ENCODE results near the gene GOLGA6L2.
"Not testable (repeated sequence)": the region's sequence is repeated elsewhere in the genome, so short reads cannot be mapped to it uniquely, and the experiment has no call there.

GOLGA6L2 gene

DNA sequence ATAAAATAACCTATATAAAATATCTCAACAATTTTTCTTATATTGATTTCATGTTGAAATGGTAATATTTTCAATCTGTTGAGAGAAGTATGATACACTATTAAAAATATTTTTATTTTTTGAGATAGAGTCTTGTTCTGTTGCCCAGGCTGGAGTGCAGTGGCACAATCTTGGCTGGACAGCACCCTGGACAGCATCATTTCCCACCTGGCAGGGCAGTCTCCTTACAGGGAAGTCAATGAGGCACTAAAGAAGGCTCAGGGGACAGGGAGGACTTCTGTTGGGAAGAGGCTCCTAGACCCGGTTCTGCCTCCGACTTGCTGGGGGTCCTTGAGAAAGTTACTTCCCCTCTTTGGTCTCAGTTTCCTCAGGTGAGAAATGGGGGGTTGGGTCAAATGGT, 9.4 kb downstream of the GOLGA6L2 start:
- Histone ChIP-seq H3K27ac (ENCODE audit: low read length) (no peak overlapping the region; the same call in 1 of the 2 replicates), H3K9ac (ENCODE audit: low read length) (no peak overlapping the region), H3F3A (ENCODE audit: insufficient read depth, low read length) (peaks cover 10% of the 10 kb centered on the region), H3K9me2 (replicated peaks; ENCODE audit: insufficient read depth, low read length) (no peaks in the 10 kb centered on the region), H4K20me1 (ENCODE audit: insufficient read depth, low read length) (no peaks in the 10 kb centered on the region), H2AFZ (ENCODE audit: low read length) (no peak overlapping the region), H3K4me3 (ENCODE audit: low read length) (no peak overlapping the region), H3K9me3 (replicated peaks; ENCODE audit: insufficient read depth, low read length) (no peaks in the 10 kb centered on the region), H3K4me1 (ENCODE audit: low read length) (peaks cover 11% of the 10 kb centered on the region), H3K4me2 (ENCODE audit: low read depth, low read length) (no peak overlapping the region), H3K27me3 (replicated peaks; ENCODE audit: insufficient read depth, low read length) (peaks cover 5% of the 10 kb centered on the region; the same call in 1 of the 2 replicates), H3K79me2 (ENCODE audit: low read length) (no peaks in the 10 kb centered on the region), H3K36me3 (replicated peaks; ENCODE audit: insufficient read depth, low read length) (no peaks in the 10 kb centered on the region)
- TF ChIP-seq, protein P1, sequence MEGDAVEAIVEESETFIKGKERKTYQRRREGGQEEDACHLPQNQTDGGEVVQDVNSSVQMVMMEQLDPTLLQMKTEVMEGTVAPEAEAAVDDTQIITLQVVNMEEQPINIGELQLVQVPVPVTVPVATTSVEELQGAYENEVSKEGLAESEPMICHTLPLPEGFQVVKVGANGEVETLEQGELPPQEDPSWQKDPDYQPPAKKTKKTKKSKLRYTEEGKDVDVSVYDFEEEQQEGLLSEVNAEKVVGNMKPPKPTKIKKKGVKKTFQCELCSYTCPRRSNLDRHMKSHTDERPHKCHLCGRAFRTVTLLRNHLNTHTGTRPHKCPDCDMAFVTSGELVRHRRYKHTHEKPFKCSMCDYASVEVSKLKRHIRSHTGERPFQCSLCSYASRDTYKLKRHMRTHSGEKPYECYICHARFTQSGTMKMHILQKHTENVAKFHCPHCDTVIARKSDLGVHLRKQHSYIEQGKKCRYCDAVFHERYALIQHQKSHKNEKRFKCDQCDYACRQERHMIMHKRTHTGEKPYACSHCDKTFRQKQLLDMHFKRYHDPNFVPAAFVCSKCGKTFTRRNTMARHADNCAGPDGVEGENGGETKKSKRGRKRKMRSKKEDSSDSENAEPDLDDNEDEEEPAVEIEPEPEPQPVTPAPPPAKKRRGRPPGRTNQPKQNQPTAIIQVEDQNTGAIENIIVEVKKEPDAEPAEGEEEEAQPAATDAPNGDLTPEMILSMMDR (IDR thresholded peaks at IDR 0.05; ENCODE audit: low read length): no peak
- no peak for TF ChIP-seq EZH2 (optimal IDR thresholded peaks at IDR 0.05; ENCODE audit: low read depth, low read length)
- TF ChIP-seq EZH2phosphoT487 (IDR thresholded peaks at IDR 0.05; ENCODE audit: low read length): no peak
- no peak for DNase-seq

DNA sequence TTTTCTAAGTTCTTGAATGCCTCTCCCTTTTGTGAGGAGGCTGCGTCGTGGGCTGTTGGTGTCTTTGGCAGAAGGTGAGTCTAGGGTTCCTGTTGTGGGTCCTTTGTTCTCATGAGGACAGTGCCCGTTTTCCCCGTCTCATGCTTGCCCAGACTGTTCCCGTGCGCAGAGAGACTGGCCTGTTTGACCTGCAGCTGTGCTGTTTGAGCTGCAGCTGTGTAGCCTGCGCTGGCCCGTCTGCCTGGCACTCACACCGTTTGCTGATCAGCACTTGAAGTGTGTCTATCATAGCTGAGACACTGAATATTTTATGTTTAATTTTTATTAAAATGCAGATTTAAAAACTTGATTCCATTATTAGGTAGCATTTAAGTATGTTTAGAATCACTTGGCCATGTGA, 9.9 kb downstream of the GOLGA6L2 start:
- Histone ChIP-seq H3K79me2 (ENCODE audit: low read length) (no peaks in the 10 kb centered on the region), H3K27me3 (replicated peaks; ENCODE audit: insufficient read depth, low read length) (peaks cover 5% of the 10 kb centered on the region; the same call in 1 of the 2 replicates), H3K9me3 (replicated peaks; ENCODE audit: insufficient read depth, low read length) (no peaks in the 10 kb centered on the region), H3K9me2 (replicated peaks; ENCODE audit: insufficient read depth, low read length) (no peaks in the 10 kb centered on the region), H3K36me3 (replicated peaks; ENCODE audit: insufficient read depth, low read length) (no peaks in the 10 kb centered on the region), H3K27ac (ENCODE audit: low read length) (peak overlapping the region; percentile 66; the same call in 1 of the 2 replicates), H3K4me2 (ENCODE audit: low read depth, low read length) (peak overlapping the region; percentile 86; the same call in 1 of the 2 replicates), H3K9ac (ENCODE audit: low read length) (peak overlapping the region; percentile 39; the same call in 1 of the 2 replicates), H3F3A (ENCODE audit: insufficient read depth, low read length) (peaks cover 10% of the 10 kb centered on the region), H3K4me1 (ENCODE audit: low read length) (peaks cover 11% of the 10 kb centered on the region), H4K20me1 (ENCODE audit: insufficient read depth, low read length) (no peaks in the 10 kb centered on the region), H2AFZ (ENCODE audit: low read length) (no peak overlapping the region), H3K4me3 (ENCODE audit: low read length) (no peak overlapping the region)
- TF ChIP-seq, protein P1 (IDR thresholded peaks at IDR 0.05; ENCODE audit: low read length): no peak
- TF ChIP-seq EZH2 (optimal IDR thresholded peaks at IDR 0.05; ENCODE audit: low read depth, low read length) (no peak), EZH2phosphoT487 (IDR thresholded peaks at IDR 0.05; ENCODE audit: low read length) (no peak)
- DNase-seq: no peak

DNA sequence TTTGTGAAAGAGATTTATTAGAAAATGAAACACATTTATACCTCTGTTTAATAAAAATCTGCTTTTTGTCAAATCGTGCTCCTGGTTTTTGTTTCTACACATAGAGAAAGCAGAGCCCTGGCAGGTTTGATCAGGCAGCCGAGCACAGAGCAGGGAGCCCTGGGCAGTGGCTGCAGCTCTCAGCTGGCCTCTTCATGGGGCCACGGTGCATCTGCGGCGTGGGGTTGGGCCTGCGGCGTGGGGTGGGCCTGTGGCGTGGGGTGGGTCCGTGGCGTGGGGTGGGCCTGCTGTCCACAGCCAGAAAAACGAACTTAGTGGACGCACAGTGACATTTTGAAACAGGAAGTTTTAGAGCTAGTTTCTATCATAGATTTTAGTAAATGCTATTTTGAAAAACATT, 10.6 kb downstream of the GOLGA6L2 start:
- Histone ChIP-seq H3K27ac (ENCODE audit: low read length) (peak overlapping the region; percentile 66; the same call in 1 of the 2 replicates), H3K36me3 (replicated peaks; ENCODE audit: insufficient read depth, low read length) (no peaks in the 10 kb centered on the region), H3K79me2 (ENCODE audit: low read length) (no peaks in the 10 kb centered on the region), H3K4me3 (ENCODE audit: low read length) (peak overlapping the region; percentile 41), H3K9me3 (replicated peaks; ENCODE audit: insufficient read depth, low read length) (no peaks in the 10 kb centered on the region), H3K27me3 (replicated peaks; ENCODE audit: insufficient read depth, low read length) (peaks cover 5% of the 10 kb centered on the region; the same call in 1 of the 2 replicates), H3K9ac (ENCODE audit: low read length) (peak overlapping the region; percentile 39; the same call in 1 of the 2 replicates), H3K4me1 (ENCODE audit: low read length) (peaks cover 11% of the 10 kb centered on the region), H3K9me2 (replicated peaks; ENCODE audit: insufficient read depth, low read length) (no peaks in the 10 kb centered on the region), H2AFZ (ENCODE audit: low read length) (peak overlapping the region; percentile 60; the same call in 1 of the 2 replicates), H3F3A (ENCODE audit: insufficient read depth, low read length) (peaks cover 10% of the 10 kb centered on the region), H4K20me1 (ENCODE audit: insufficient read depth, low read length) (no peaks in the 10 kb centered on the region), H3K4me2 (ENCODE audit: low read depth, low read length) (peak overlapping the region; percentile 86)
- DNase-seq: peak; percentile 21
- TF ChIP-seq, protein P1 (IDR thresholded peaks at IDR 0.05; ENCODE audit: low read length): no peak
- no peak for TF ChIP-seq EZH2phosphoT487 (IDR thresholded peaks at IDR 0.05; ENCODE audit: low read length)
- no peak for TF ChIP-seq EZH2 (optimal IDR thresholded peaks at IDR 0.05; ENCODE audit: low read depth, low read length)

DNA sequence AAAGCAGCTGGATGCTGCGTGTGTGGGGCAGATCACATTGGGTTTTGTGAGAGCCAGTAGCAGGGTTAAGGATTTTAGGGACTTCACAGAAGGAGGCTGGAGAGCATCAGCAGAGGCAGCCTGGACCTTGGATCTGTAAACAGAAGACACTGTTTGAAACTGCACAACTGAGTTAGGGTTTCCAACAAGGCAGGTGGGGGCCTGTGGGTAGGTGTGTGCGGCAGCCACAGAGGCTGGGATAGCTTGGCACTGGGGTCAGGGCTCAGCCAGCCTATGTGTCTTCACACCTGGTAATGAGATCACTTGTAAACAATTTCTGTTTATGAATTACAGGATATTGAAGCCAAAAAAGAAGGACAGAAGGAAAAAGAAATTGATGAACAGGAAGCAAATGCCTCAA, 12.3 kb downstream of the GOLGA6L2 start:
- not testable (repeated sequence) for H3K9me2 ChIP-seq (replicated peaks; ENCODE audit: insufficient read depth, low read length); H3K9ac ChIP-seq (ENCODE audit: low read length); H3K36me3 ChIP-seq (replicated peaks; ENCODE audit: insufficient read depth, low read length)

DNA sequence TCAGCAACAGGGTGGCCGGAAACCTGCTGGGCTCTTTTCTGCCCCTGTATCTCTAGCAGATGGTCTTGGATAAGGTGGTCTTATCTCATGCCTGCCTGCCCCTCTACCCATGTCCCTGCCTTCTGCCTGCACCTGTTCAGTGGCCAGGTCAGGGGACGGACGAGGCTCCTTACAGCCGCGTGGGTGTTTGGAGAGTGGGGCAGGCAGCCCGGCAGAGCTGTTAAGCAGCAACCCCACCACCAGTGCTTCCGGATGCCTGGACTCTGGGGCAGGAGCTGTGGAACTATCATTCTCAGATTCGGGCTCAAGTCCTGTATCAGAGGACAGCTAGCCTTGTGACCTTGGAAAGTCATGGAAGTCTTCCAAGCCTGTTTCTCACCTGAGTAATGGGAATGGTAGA, 21.7 kb downstream of the GOLGA6L2 start:
- not testable (repeated sequence) for H3K9ac ChIP-seq (ENCODE audit: low read length)

More for the DNA sequence above, 12.3 kb downstream of the GOLGA6L2 start:
- Histone ChIP-seq H3F3A (ENCODE audit: insufficient read depth, low read length) (peaks cover 10% of the 10 kb centered on the region), H3K4me1 (ENCODE audit: low read length) (peaks cover 11% of the 10 kb centered on the region)
- not testable (repeated sequence) for H2AFZ ChIP-seq (ENCODE audit: low read length); H4K20me1 ChIP-seq (ENCODE audit: insufficient read depth, low read length); H3K9me3 ChIP-seq (replicated peaks; ENCODE audit: insufficient read depth, low read length); H3K79me2 ChIP-seq (ENCODE audit: low read length); H3K27me3 ChIP-seq (replicated peaks; ENCODE audit: insufficient read depth, low read length); DNase-seq; H3K27ac ChIP-seq (ENCODE audit: low read length); H3K4me3 ChIP-seq (ENCODE audit: low read length); H3K4me2 ChIP-seq (ENCODE audit: low read depth, low read length)

More for the DNA sequence above, 21.7 kb downstream of the GOLGA6L2 start:
- not testable (repeated sequence) for H3K79me2 ChIP-seq (ENCODE audit: low read length); H3K27ac ChIP-seq (ENCODE audit: low read length); H3K9me2 ChIP-seq (replicated peaks; ENCODE audit: insufficient read depth, low read length); H3K27me3 ChIP-seq (replicated peaks; ENCODE audit: insufficient read depth, low read length); DNase-seq; H3K4me3 ChIP-seq (ENCODE audit: low read length); H4K20me1 ChIP-seq (ENCODE audit: insufficient read depth, low read length); H3K36me3 ChIP-seq (replicated peaks; ENCODE audit: insufficient read depth, low read length); H3K9me3 ChIP-seq (replicated peaks; ENCODE audit: insufficient read depth, low read length); H3K4me2 ChIP-seq (ENCODE audit: low read depth, low read length); H2AFZ ChIP-seq (ENCODE audit: low read length)
- H3F3A ChIP-seq (ENCODE audit: insufficient read depth, low read length): peaks cover 29% of the 10 kb centered on the region
- peaks cover 30% of the 10 kb centered on the region for H3K4me1 ChIP-seq (ENCODE audit: low read length)

Measured in MM.1S (cell line).